ENCODE results near the gene ALG1L2. TPM values are rescaled to one million over a fixed set of nuclear protein-coding genes. Genes with fewer than 3 reads are reported as not detected.
"Not testable (repeated sequence)": the region's sequence is repeated elsewhere in the genome, so short reads cannot be mapped to it uniquely, and the experiment has no call there.

ALG1L2 gene
- polyA plus RNA-seq, 4 donors: 0.07 to 0.69 TPM; not detected in 2

- FAIRE-seq: peak; percentile 72
- WGBS, 3 donors: 0 to 1% (median 0%) methylated on average over 41 to 54 of the region's 54 CpGs
- no peaks in the 10 kb centered on the region for H3K36me3 ChIP-seq (ENCODE audit: control insufficient read depth in 3 of 3, insufficient read depth in 2 of 3, low read depth in 1 of 3, low read length in 3 of 3)
- H3K4me3 ChIP-seq (ENCODE audit: low read depth in 1 of 3, low read length in 3 of 3): peak overlapping the region; percentile 48 to 88 (median 60)
- peak overlapping the region in 2 of 3 donors; percentile 82 to 90 for H3K27ac ChIP-seq (ENCODE audit: low read depth in 1 of 3, low read length in 2 of 3)
- no peaks in the 10 kb centered on the region for H3K9me3 ChIP-seq (ENCODE audit: control insufficient read depth in 2 of 2, insufficient read depth in 1 of 2, low read depth in 1 of 2, low read length in 1 of 2)
- H3K27me3 ChIP-seq (ENCODE audit: control insufficient read depth in 3 of 3, insufficient read depth in 3 of 3, low read length in 3 of 3): no peaks in the 10 kb centered on the region
- peak; percentile 99 for DNase-seq
- H3K4me1 ChIP-seq (ENCODE audit: control insufficient read depth in 3 of 3, insufficient read depth in 2 of 3, low read depth in 1 of 3, low read length in 2 of 3): no peaks in the 10 kb centered on the region
Observed at GRCh38 chr3:130111185-130111864, 29.7 kb downstream of the ALG1L2 start.

DNA sequence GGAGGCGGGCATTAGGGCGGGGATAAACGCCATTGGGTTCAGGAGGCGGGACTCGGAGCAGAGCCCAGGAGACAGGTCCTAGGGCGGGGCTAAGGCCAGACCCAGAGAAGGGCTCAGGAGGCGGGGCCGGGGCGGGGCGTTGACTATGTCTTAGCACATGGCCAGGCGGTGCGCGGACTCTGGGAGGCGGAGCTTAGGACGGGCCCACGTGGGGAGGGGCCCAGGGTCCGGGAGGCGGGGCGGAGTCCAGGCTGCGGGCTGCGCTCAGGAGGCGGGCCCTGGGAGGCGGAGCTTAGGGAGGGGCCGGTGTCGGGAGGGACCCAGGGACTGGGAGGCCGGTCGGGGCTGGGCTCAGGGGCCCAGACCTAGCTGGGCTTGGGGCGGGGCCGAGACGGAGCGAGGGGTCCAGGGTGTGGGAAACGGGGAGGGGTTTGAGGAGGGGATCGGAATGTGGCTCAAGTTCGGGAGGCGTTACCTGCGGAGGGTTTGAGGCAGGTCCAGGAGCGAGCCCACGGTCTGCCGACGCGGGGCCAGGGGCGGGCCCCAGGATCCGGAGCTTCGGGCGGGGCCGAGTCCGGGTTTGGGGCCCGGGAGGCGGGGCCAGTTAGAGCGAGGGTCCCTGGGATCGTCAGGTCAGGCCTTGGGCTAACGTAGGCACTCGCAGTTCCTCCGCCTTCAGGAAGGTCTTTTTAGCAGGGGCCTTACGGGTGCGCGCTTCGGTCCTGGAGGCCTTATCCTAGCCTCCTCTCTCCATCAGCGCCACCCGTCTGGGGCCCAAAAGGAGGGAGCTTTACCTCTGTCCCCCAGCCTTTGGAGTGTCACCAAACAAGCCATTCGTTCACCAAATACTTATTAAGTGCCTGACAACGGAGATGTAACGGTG lies 30.5 kb downstream of the ALG1L2 start:
- H3K36me3 ChIP-seq (ENCODE audit: control insufficient read depth in 3 of 3, insufficient read depth in 2 of 3, low read depth in 1 of 3, low read length in 3 of 3); H3K27me3 ChIP-seq (ENCODE audit: control insufficient read depth in 3 of 3, insufficient read depth in 3 of 3, low read length in 3 of 3); H3K4me1 ChIP-seq (ENCODE audit: control insufficient read depth in 3 of 3, insufficient read depth in 2 of 3, low read depth in 1 of 3, low read length in 2 of 3); FAIRE-seq; H3K9me3 ChIP-seq (ENCODE audit: control insufficient read depth in 2 of 2, insufficient read depth in 1 of 2, low read depth in 1 of 2, low read length in 1 of 2): not testable (repeated sequence)
- Histone ChIP-seq H3K27ac (ENCODE audit: low read depth in 1 of 3, low read length in 2 of 3) (peak overlapping the region; percentile 24 to 93 (median 90)), H3K4me3 (ENCODE audit: low read depth in 1 of 3, low read length in 3 of 3) (peak overlapping the region; percentile 9 to 60 (median 53))
- peak; percentile 94 to 95 for DNase-seq
- WGBS, 3 donors: 1 to 2% (median 1%) methylated on average over 26 to 63 of the region's 63 CpGs

- H3K27me3 ChIP-seq (ENCODE audit: control insufficient read depth in 3 of 3, insufficient read depth in 3 of 3, low read length in 3 of 3); H3K9me3 ChIP-seq (ENCODE audit: control insufficient read depth in 2 of 2, insufficient read depth in 1 of 2, low read depth in 1 of 2, low read length in 1 of 2); DNase-seq; H3K4me1 ChIP-seq (ENCODE audit: control insufficient read depth in 3 of 3, insufficient read depth in 2 of 3, low read depth in 1 of 3, low read length in 2 of 3); FAIRE-seq; H3K36me3 ChIP-seq (ENCODE audit: control insufficient read depth in 3 of 3, insufficient read depth in 2 of 3, low read depth in 1 of 3, low read length in 3 of 3): not testable (repeated sequence)
- Histone ChIP-seq H3K27ac (ENCODE audit: low read depth in 1 of 3, low read length in 2 of 3) (peak overlapping the region; percentile 24 to 93 (median 74)), H3K4me3 (ENCODE audit: low read depth in 1 of 3, low read length in 3 of 3) (peak overlapping the region; percentile 9 to 60 (median 53))
- 6 to 17% (median 13%) methylated on average over 7 of the region's 7 CpGs for WGBS, 3 donors
Observed at GRCh38 chr3:130112748-130113073, 31.1 kb downstream of the ALG1L2 start.

DNA sequence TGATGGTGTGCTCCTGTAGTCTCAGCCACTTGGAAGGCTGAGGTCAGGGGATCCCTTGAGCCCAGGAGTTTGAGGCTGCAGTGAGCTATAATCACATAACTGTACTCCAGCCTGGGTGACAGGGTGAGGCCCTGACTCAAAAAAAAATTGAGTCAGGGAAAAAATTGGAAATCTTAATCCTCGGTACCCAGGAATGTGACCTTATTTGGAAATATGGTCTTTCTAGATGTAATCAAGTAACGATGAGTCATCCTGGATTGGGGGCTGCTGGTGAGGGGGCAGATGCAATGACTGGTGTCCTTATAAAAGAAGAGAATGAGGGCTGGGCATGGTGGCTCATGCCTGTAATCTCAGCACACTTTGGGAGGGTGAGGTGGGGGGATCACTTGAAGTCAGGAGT lies 33.8 kb downstream of the ALG1L2 start:
- H3K9me3 ChIP-seq (ENCODE audit: control insufficient read depth in 2 of 2, insufficient read depth in 1 of 2, low read depth in 1 of 2, low read length in 1 of 2); DNase-seq; FAIRE-seq; H3K27me3 ChIP-seq (ENCODE audit: control insufficient read depth in 3 of 3, insufficient read depth in 3 of 3, low read length in 3 of 3); H3K4me3 ChIP-seq (ENCODE audit: low read depth in 1 of 3, low read length in 3 of 3); H3K27ac ChIP-seq (ENCODE audit: low read depth in 1 of 3, low read length in 2 of 3); H3K36me3 ChIP-seq (ENCODE audit: control insufficient read depth in 3 of 3, insufficient read depth in 2 of 3, low read depth in 1 of 3, low read length in 3 of 3); H3K4me1 ChIP-seq (ENCODE audit: control insufficient read depth in 3 of 3, insufficient read depth in 2 of 3, low read depth in 1 of 3, low read length in 2 of 3): not testable (repeated sequence)
- WGBS, 3 donors: 77 to 86% (median 85%) methylated on average over 2 of the region's 2 CpGs

DNA sequence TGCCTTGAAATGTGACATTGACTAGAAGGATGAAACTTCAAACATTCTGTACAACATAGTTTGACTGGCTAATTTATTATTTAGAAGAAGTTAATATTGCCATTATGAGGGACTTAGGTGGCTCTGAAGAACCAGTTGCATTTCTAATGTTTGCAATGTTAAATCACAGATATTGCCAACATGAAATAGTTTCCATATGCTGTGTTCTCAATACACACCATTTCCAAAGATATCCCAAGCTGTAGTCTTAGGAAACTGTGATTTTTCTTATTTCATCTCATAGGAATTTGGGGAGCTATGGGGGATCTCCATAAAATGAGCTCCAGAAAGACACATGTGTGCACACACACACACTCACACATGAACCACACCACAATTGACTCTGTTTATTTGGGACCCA lies 36.3 kb downstream of the ALG1L2 start:
- Histone ChIP-seq H3K9me3 (ENCODE audit: control insufficient read depth in 2 of 2, insufficient read depth in 1 of 2, low read depth in 1 of 2, low read length in 1 of 2) (no peaks in the 10 kb centered on the region), H3K27ac (ENCODE audit: low read depth in 1 of 3, low read length in 2 of 3) (no peak overlapping the region), H3K4me3 (ENCODE audit: low read depth in 1 of 3, low read length in 3 of 3) (no peak overlapping the region), H3K27me3 (ENCODE audit: control insufficient read depth in 3 of 3, insufficient read depth in 3 of 3, low read length in 3 of 3) (no peaks in the 10 kb centered on the region), H3K36me3 (ENCODE audit: control insufficient read depth in 3 of 3, insufficient read depth in 2 of 3, low read depth in 1 of 3, low read length in 3 of 3) (no peaks in the 10 kb centered on the region), H3K4me1 (ENCODE audit: control insufficient read depth in 3 of 3, insufficient read depth in 2 of 3, low read depth in 1 of 3, low read length in 2 of 3) (no peaks in the 10 kb centered on the region)
- DNase-seq (no peak), FAIRE-seq (no peak)

DNA sequence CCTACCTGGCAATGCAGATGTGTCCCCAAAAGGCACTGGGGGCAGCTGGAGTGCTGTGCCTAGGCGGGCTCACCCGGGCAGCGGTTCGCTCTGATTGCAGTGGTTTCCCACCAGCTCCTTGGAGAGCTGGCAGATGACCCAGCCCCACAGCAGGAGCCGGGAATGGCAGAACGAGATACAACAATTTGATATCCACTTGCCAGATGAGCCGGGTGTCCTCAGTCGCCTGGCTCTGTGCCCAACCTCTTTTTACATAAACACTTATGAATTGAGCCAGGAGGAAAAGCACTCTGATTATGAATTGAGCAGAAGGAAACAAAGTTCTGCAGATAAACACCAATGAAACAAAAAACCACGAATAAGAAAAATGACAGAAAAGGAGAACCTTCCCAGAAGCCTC lies 38.2 kb downstream of the ALG1L2 start:
- H3K9me3 ChIP-seq (ENCODE audit: control insufficient read depth in 2 of 2, insufficient read depth in 1 of 2, low read depth in 1 of 2, low read length in 1 of 2); DNase-seq; H3K27me3 ChIP-seq (ENCODE audit: control insufficient read depth in 3 of 3, insufficient read depth in 3 of 3, low read length in 3 of 3); H3K4me1 ChIP-seq (ENCODE audit: control insufficient read depth in 3 of 3, insufficient read depth in 2 of 3, low read depth in 1 of 3, low read length in 2 of 3); FAIRE-seq; H3K36me3 ChIP-seq (ENCODE audit: control insufficient read depth in 3 of 3, insufficient read depth in 2 of 3, low read depth in 1 of 3, low read length in 3 of 3); H3K27ac ChIP-seq (ENCODE audit: low read depth in 1 of 3, low read length in 2 of 3); H3K4me3 ChIP-seq (ENCODE audit: low read depth in 1 of 3, low read length in 3 of 3): not testable (repeated sequence)
- WGBS, 3 donors: 42 to 66% (median 62%) methylated on average over 9 of the region's 9 CpGs

DNA sequence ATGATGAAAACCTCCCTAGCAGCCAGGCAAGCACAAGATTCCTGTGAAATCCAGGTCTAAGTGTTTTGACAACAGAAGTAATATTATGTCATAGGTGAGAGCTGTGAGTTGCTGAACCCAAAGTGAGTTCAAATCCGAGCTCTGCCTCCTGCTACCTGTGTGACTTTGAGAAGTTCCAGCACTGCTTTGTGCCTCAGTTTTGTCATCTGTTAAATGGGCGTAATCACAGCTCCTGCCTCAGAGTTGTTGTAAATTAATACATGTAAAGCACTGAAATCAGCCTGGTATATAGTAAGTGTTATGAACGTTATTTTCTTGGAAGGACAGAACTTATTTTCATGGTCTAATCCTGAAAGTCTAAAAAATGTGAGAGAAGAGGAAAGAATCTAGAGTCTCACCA lies 38.7 kb downstream of the ALG1L2 start:
- not testable (repeated sequence) for H3K27ac ChIP-seq (ENCODE audit: low read depth in 1 of 3, low read length in 2 of 3); DNase-seq; FAIRE-seq; H3K27me3 ChIP-seq (ENCODE audit: control insufficient read depth in 3 of 3, insufficient read depth in 3 of 3, low read length in 3 of 3); H3K9me3 ChIP-seq (ENCODE audit: control insufficient read depth in 2 of 2, insufficient read depth in 1 of 2, low read depth in 1 of 2, low read length in 1 of 2); H3K36me3 ChIP-seq (ENCODE audit: control insufficient read depth in 3 of 3, insufficient read depth in 2 of 3, low read depth in 1 of 3, low read length in 3 of 3); H3K4me1 ChIP-seq (ENCODE audit: control insufficient read depth in 3 of 3, insufficient read depth in 2 of 3, low read depth in 1 of 3, low read length in 2 of 3); H3K4me3 ChIP-seq (ENCODE audit: low read depth in 1 of 3, low read length in 3 of 3)
- WGBS, 3 donors: 78 to 89% (median 83%) methylated on average over 3 of the region's 3 CpGs

GRCh38 chr3:130122891-130123775 lies 41.5 kb downstream of the ALG1L2 start:
- H3K27me3 ChIP-seq (ENCODE audit: control insufficient read depth in 3 of 3, insufficient read depth in 3 of 3, low read length in 3 of 3): not testable (repeated sequence)

More at GRCh38 chr3:130122891-130123775, 41.5 kb downstream of the ALG1L2 start:
- H3K4me3 ChIP-seq (ENCODE audit: low read depth in 1 of 3, low read length in 3 of 3); FAIRE-seq; H3K36me3 ChIP-seq (ENCODE audit: control insufficient read depth in 3 of 3, insufficient read depth in 2 of 3, low read depth in 1 of 3, low read length in 3 of 3); DNase-seq; H3K9me3 ChIP-seq (ENCODE audit: control insufficient read depth in 2 of 2, insufficient read depth in 1 of 2, low read depth in 1 of 2, low read length in 1 of 2); H3K4me1 ChIP-seq (ENCODE audit: control insufficient read depth in 3 of 3, insufficient read depth in 2 of 3, low read depth in 1 of 3, low read length in 2 of 3); H3K27ac ChIP-seq (ENCODE audit: low read depth in 1 of 3, low read length in 2 of 3): not testable (repeated sequence)
- 59 to 69% (median 62%) methylated on average over 17 of the region's 17 CpGs for WGBS, 3 donors

Data from small intestine (tissue), 7 donors.